NCI-H510A treated with DMSO at 0.1 percent for 48 hours (cell line): Measurements from ENCODE around the gene FMN1.

Experiments used
- DNase-seq: peaks from one replicate; lab custom pipeline; 2025; lab: John Stamatoyannopoulos, UW

Gene FMN1

DNA sequence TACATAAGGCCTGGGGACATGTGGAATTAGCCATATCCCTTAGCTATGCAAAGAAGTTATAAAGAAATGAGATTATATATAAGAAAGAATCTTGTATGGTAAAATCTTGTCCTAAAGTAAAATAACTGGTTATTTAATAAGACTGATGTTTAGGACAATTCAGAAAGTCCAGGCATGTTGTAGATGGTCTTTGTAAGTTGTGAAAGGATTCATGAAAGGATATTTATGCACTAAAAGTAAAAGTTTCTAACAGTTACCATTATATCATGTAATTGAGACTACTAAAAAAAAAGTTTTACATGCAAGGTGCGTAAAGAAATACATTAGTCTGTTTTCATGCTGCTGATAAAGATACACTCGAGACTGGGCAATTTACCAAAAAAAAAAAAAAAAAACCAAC is 146.3 kb downstream of the FMN1 start:
- DNase-seq, result no peak

DNA sequence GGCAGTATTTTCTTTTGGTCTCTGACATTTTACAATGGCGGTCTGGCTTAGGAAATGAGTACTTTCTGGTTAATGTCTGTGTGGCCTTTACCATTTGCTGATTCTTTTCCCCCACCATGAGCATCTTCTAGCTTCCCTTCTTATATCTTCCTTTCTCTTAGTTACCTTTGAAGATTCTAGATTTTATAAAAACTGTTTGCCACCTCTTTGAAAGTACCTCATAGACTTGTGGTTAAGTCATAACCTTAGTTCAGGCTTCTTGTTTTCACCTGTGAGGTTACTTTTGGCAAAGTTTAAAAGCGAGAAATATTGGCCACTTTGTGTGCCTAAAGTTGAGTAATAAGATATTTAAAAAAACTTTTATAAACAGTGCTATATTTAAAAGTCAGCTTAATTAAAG is 147.4 kb downstream of the FMN1 start:
- DNase-seq, result no peak

DNA sequence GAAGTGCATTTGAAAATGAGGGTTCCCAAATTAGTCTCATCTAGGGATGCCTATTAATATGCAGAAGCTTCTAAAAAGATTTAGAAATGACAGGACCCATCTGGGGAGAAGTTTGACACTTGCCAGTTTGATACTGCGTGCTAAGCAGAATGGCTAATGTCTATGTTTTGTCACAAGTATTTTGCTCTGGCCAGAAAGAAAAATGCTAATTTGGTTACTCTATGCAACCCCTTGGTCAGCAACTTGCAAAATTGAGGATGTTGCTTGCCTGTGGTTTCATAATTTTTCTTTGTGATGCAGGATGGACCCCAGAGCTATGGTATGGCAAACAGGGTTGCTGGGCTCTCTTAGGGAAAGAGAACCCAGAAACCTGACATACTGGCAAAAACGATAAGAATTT is 148.2 kb downstream of the FMN1 start:
- no peak for DNase-seq

DNA sequence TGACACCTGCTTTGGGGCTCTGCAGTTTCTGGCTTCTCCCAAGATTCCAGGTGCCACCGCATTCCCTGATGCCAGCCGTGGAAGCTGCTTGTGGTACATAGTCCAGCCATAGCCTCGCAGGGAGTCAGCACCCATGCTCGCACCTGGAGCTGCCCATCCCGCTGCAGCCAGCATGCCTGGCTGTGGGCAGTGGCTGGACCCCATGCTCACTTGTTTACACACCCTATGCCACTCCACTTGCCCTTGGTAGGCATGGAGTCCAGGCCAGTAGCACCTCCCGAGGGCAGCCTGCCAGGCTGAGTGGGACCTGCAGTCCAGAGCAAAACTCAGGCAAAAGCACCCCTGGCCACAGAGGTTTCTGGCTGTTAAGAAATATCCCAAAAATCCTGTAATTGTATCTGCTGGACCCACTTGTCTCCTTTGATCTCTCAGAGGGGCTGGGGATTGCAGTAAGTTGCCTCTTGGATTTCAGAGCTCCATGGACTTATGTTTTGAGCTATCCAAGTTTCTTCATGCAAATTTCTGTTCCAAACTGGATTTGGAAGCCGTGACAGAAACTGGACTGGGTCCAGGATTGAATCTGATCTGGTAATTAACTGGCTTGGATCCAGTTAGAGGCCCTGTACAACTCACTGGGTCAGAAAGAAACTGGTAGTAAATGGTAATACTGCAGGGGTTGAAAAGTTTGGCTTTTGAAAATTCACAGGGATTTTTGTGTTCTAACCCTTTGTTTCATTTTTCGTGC is 149.3 kb downstream of the FMN1 start:
- no peak for DNase-seq

DNA sequence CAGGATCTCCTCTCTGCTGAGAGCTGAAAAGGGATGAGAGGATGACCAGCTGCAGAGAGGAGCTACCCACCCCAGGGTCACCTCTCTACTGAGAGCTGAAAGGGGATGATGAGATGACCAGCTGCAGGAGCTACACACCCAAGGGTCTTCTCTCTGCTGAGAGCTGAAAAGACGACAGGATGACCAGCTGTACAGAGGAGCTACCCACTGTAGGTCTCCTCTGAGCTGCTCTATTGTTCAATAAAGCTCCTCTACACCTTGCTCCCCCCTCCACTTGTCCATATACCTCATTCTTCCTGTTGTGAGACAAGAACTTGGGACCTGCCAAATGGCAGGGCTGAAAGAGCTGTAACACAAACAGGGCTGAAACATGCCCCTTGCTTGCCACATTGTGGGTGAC is 149.9 kb downstream of the FMN1 start:
- no peak for DNase-seq

DNA sequence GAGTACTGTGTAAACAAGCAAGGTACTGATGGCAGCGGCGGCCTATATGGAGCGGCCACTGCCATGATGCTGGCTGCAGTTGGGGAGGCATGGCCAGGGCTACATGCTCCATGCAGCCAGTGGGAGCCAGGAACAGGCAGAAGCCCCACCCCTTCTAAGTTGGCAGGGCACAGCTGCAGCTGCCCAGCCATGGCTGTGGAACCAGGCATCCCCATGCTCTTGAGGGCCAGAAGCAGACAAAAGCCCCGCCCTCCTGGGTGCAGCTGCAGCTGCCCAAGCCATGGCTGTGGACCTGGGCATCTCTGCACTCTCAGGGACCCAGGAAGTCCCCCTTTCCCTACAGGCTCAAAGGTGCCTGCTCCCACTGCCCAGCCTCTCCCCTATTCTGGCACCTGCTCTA is 150.9 kb downstream of the FMN1 start:
- DNase-seq, result no peak

DNA sequence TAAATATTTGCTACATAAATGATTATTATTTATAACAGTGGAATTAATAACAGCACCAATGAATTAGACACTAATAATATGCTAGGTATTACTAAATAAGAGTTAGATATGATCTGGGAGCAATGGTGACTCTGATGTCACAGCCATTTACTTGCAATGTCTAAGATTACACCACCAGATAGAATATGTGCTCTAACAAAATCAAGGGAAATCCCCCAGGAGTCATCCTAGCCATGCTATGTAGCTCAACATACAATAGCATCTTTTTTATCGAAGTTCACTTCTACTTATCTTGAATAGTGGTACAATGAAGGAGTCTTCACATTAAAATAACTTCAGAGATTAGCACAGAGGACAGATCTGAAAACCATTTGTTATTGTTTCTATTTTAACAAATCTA is 154.0 kb downstream of the FMN1 start:
- DNase-seq, result no peak

DNA sequence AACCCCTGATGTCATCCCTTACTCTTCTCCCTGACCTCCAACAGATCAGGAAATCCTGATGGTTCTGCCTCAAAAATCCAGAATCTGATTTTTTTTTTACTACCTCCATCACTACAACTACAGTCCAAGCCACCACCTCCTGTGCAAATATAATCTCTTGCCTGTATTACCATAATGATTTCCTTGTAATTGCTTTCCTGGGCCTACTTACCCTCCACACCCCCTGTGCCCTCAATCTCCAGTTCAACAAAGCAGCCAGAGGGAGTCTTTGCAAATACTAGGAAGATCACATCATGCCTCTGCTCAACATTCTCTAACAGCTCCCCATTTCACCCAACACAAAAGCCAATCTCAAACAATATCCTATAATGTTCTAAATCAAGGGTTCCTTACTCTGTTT is 159.9 kb downstream of the FMN1 start:
- no peak for DNase-seq

DNA sequence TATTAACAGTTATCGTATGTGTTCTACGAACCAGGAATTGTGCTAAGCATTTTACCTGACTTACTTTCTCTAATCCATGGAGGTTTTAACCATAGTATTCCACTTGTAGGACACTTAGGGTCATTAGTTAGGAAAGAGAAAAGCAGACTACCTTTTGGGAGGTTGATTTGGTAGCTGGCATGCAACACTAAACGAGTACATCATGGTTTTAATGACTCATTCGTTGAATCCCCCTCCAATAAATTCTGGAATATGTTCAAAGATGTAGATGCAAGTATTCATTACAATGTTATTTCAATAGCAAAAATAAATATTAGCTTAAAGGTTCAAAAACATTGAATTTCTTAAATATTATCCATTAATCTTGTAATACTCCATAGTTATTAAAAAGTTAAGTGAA is 162.5 kb downstream of the FMN1 start:
- no peak for DNase-seq

DNA sequence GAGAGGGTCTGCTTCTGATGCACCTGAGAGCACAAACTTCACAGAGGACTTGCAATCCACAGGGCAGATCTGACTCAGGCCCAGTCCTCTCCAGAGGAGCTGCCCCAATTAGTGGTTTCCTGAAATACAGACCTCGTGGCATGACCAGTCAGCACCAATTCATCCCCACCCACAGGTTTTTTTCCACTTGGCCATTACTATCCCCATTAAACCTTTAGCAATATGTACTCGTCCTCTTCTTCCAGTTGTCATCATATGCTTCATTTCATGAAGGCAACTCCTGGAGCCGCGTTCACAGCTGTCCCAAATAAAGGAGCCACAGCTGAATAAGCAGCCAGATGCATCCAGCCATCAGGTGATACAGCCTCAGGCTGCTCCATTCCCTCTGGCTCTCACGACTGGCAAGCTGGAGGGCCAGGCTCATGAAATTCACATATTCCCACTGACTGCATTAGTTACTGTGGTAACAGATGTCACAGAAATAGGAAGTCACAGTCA is 163.1 kb downstream of the FMN1 start:
- DNase-seq, result no peak

DNA sequence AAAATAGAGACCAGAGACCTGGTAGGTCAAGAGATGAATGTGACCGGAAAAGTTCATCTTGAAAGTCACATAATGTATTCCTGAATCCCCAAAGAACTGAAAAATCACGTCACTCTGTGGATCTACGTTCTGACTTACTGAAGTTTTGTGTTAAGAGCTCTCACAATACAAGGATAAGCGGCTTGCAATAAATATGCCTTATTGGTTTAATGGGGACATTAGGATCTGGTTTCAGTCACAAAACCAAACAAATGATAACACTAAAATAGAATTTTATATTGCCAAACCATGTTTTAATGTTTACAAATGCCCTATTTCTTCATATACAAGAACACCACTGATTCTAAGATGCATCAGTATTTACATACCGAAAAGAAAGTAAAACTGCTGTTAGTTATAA is 164.2 kb downstream of the FMN1 start:
- DNase-seq, result no peak

DNA sequence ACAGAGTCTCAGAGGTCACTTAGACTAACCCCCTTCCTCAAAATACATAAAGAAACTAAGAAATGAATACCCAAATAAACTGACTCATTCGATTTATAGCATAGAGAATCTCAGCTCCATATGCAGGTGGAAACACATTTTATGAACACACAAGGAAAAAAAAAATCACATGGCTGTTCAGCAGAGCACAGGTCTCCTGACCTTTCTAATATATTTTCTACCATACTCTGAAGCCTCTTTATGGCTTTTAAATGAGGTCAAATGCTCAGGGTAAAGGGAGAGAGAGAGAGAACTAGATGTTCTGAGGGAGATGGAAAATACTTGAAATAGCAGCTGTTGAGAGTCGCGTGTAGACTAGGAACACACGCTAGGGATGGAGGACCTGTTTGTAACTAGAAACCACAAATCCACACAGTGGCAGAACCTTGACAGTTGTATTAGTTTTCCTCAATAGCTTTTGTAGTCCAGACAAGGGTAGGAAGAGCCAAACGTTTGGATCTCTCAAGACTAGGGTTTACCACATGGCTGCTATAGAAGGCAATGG is 165.3 kb downstream of the FMN1 start:
- DNase-seq, result peak; percentile 60

DNA sequence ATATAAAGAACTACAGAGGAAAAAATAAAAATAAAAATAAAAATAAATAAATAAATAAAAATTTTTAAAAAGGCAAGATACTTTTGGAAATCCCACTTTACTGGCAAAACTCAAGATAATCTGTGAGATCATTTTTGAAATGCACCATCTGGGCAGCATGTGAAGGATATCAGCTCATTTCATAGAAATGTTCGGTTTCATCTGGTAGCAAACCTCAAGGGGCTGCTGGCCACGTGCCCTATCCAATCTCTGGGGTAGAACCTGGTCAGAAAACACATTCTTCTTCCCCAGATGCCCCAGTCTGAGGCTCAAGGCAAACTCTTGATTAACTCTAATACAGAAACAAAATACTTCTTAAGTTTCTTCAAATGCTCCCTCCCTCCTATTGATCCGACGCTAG is 166.0 kb downstream of the FMN1 start:
- no peak for DNase-seq

DNA sequence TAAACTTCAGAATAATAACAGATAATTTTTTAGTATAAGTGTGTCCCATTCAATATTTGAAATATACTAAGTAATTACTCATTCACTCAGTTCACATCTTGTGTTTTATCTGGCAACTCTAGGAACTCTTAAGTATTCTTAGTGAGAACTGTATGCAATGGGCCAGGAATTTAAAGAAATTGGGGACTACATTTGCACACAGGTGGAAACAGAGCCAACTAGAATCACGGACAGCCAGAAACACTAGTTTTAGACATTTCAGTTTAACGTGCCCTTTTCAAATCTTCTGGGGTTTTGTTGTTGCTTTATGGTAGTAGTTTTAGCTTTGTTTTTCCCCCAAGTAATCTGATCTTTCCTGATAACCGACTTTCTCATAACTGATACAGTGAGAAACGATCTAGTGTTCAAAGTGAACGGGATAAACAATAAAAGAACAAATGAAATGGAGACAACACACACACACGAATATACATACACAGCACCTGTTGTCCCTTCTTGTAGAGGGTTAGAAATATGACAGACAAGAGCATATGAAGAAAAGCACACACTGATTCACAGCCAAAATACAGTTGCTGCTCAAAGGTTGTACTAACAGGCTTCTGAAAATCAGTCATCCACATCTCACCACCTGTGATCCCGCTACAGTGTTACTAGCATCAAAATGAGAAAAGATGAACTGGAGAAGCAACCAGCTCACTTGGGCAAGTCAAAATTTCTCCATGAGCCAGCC is 167.0 kb downstream of the FMN1 start:
- peak; percentile 22 for DNase-seq

DNA sequence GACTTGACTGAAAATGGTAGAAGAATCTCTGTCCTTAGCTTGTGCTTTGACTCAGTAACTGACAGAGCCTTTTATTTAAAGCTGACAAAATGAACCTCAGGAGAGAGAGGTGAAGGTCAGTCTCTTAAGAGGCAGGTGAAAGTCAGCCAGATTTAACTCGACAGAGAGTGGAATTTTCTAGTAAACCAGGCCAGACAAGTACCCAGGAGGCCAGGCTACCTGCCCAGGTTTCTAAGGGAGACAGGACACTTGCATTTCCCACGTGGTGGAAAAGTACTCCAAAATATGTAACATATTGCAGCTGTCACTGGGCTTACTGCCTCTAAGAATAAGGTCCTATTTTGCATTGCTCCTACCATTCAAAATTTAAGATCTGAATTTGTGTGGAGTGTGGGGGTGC is 167.9 kb downstream of the FMN1 start:
- DNase-seq, result peak; percentile 9

DNA sequence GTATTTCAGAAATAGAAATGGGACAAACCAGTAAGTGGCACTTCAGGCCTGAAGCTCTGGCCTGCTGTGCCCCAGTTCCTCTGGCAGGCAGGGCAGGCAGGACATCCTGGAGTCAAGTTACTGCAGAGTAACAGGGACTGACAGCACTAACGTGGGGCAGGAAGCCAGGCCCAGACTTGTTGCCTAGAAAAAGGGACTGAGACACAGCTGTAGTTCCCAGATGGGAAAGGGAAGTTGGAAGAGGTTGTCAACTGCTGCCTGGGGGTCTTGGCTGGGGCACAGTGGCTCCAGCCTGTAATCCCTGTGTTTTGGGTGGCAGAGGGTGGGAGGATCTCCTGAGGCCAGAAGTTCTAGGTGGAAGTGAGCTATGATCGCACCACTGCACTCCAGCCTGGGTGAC is 171.9 kb downstream of the FMN1 start:
- peak; percentile 44 for DNase-seq

DNA sequence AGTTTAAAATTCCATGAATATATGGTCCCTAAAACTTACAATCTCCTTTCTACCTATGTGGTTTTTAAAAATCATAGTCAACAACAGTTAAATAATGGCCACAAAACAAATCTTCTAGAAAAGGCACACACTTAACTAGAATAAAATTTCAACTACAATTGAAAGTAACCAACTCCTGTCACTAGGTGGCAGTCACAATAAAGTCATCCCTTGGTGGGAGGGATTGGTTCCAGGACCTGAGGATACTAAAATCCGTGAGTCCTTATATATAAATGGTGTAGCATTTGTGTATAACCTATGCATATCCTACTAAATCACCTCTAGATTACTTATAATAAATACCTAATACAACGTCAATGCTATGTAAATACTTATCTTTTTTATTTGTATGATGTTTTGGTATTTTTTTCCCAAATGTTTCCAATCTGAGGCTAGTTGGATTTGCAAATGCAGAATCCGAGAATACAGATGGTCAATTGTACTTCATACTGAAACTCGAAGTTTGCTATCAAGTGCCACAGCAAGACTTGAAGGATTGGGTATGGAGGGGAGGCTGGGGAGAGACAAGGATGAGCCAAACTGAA is 172.6 kb downstream of the FMN1 start:
- peak; percentile 51 for DNase-seq

DNA sequence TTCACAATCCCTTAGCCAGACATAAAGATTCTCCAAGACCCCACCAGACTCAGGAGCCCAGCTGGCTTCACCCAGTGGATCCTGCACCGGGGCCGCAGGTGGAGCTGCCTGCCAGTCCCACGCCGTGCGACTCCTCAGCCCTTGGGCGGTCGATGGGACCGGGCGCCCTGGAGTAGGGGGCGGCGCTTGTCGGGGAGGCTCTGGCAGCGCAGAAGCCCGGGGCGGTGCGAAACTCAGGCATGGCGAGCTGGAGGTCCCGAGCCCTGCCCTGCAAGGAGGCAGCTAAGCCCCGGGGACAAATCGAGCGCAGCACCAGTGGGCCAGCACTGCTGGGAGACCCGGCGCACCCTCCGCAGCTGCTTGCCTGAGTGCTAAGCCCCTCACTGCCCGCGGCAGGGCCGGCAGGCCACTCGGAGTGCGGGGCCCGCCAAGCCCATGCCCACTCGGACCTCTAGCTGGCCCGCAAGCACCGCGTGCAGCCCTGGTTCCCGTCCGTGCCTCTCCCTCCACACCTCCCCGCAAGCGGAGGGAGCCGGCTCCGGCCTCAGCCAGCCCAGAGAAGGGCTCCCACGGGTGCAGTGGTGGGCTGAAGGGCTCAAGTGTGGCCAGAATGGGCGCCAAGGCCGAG is 175.0 kb downstream of the FMN1 start:
- no peak for DNase-seq

DNA sequence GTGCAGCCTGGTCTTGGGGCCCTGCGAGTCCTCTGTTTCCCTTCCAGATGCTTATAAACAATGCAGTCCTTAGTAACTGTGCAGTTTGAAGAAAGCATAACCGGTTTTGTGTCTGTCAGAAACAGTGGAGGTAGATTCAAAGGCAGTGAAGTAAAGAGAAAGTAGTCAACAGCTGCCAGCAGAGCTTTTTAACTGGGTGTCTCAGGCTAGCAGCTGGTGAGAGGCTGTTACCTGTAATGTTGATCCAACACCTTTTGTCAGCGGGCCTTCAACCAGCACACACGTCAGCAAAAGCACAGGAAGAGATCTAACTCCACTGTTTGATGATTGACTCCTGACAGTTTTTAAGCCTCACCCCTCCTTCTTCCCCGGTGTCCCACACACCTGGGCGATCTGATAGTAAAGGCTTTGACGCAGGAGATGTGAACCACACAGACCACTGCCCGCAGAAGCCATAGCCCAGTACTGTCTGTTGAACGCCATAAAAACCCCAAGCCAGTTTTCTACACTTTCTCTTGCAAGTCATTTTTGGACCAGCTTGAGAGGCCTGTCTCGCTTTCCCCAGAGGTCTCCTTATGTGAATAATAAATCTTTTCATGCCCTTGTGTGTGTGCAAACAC is 178.0 kb downstream of the FMN1 start:
- DNase-seq, result peak; percentile 37

DNA sequence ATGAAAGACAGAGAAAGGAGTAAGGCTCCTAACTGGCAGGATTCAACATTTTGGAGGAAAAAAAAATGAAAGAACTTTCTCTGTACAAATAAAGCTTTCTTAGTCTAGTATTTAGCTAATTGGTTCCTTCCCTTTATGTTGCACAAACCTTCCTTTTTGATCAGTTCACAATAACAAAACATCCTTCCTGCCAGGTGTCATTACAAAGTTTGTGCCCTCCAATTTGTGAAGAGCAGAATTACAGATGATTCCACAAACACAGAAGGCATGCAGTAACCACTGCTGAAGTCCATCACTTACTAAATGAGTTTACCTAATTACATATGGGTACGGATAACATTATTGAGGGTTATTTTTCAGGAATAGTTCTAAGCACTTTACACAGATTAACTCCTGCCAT is 179.9 kb downstream of the FMN1 start:
- DNase-seq, result no peak

DNA sequence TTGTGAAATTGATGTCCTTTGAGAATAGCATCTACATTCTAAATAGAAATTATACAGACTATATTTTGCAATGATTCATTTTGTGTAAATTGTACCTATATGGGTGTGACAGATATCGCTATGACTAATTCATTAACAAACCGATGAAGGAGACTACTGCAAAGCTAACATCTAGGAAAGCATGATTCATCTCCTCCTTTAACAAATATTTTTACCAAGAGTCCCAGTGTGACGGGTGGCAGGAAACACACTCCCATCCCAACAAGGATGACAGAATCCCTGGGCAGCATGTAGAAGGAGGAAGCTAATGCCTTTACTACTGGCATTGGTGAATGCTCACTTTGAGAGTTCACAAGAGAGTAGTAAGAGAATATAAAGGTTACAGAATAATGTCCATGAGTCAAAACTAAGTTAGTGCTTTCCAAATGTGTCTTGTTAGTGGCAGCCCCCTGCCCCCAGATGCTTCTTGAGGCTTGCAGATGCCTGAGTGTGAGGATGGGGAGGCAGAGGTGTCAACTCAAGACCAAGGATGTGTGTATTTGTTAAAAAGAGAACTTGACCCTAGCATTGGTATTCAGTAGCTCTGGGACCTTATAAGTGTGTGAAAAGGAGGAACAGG is 180.6 kb downstream of the FMN1 start:
- DNase-seq, result no peak

DNA sequence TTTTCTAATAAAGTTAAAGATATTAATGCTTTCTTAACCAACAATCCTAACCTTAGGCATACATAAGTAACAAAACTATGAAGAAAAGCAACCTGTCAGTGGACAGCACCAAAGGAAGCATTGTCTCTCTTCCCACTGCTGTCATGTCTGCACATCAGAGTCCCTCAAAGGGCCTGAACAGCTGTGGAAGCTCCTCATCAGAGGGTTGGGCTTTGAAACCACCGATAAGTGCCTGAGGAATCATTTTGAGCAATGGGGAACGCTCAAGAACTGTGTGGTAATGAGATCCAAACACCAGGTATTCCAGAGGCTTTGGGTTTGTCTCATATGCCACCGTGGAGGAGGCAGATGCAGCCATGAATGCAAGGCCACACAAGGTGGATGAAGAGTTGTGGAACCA is 182.5 kb downstream of the FMN1 start:
- DNase-seq, result no peak
